SK-N-SH treated with all-trans-retinoic acid at 6 μM for 48 hours (cell line): ENCODE results near the gene ATP11A.

Source experiments
- ATAC-seq: fragments of 200-7000 bp; cut with Tn5 transposase; 3 replicates; pipeline ENCODE4 v1.9.1; 2020; ENCODE audit warnings: mild to moderate bottlenecking, moderate library complexity
- ARNTL ChIP-seq: fragments of 450-650 bp; formaldehyde crosslinking; IDR thresholded peaks from 2 replicates; pipeline ENCODE4 v1.5.0; 2020; ENCODE audit warnings: low read depth, mild to moderate bottlenecking, moderate library complexity, borderline replicate concordance
- BACH2 ChIP-seq: fragments of 250-450 bp; sonication (Bioruptor Pico); IDR thresholded peaks from 2 replicates; pipeline ENCODE4 v1.9.0; 2021; ENCODE audit warnings: mild to moderate bottlenecking, borderline replicate concordance
- CREB5 ChIP-seq: fragments of 250-450 bp; sonication (Bioruptor Pico); IDR thresholded peaks from 2 replicates; pipeline ENCODE4 v1.5.1; 2020; ENCODE audit warnings: low read depth, mild to moderate bottlenecking, moderate library complexity
- CSRNP3 ChIP-seq: fragments of 250-450 bp; sonication (Bioruptor Pico); IDR thresholded peaks from 2 replicates; pipeline ENCODE4 v1.5.1; 2021; ENCODE audit warnings: mild to moderate bottlenecking, moderate library complexity
- ESRRG ChIP-seq: fragments of 250-450 bp; sonication (Bioruptor Pico); IDR thresholded peaks from 2 replicates; pipeline ENCODE4 v1.6.1; 2021; ENCODE audit warnings: mild to moderate bottlenecking
- GLIS3 ChIP-seq: fragments of 250-450 bp; sonication (Bioruptor Pico); IDR thresholded peaks from 2 replicates; pipeline ENCODE4 v1.5.0; 2020; ENCODE audit warnings: mild to moderate bottlenecking, moderate library complexity
- PATZ1 ChIP-seq: fragments of 250-450 bp; sonication (Bioruptor Pico); IDR thresholded peaks from 2 replicates; pipeline ENCODE4 v1.8.0; 2020; ENCODE audit warnings: mild to moderate bottlenecking, moderate library complexity, borderline replicate concordance
- POU6F1 ChIP-seq: fragments of 250-450 bp; sonication (Bioruptor Pico); IDR thresholded peaks from 2 replicates; pipeline ENCODE4 v1.8.0; 2021; ENCODE audit warnings: low read depth, mild to moderate bottlenecking, moderate library complexity, borderline replicate concordance
- PPARA ChIP-seq: fragments of 250-450 bp; sonication (Bioruptor Pico); IDR thresholded peaks from 2 replicates; pipeline ENCODE4 v1.5.0; 2020; ENCODE audit warnings: mild to moderate bottlenecking, borderline replicate concordance
- SNAI2 ChIP-seq: fragments of 250-450 bp; sonication (Bioruptor Pico); IDR thresholded peaks from 2 replicates; pipeline ENCODE4 v1.5.0; 2020; ENCODE audit warnings: mild to moderate bottlenecking, moderate library complexity
- TCF4 ChIP-seq: fragments of 250-450 bp; sonication (Bioruptor Pico); IDR thresholded peaks from 2 replicates; pipeline ENCODE4 v1.8.0; 2021; ENCODE audit warnings: mild to moderate bottlenecking, moderate library complexity, borderline replicate concordance
- TOX ChIP-seq: fragments of 250-450 bp; sonication (Bioruptor Pico); IDR thresholded peaks from 2 replicates; pipeline ENCODE4 v1.8.0; 2021; ENCODE audit warnings: mild to moderate bottlenecking, moderate library complexity, borderline replicate concordance
- ZC3H10 ChIP-seq: fragments of 250-450 bp; sonication (Bioruptor Pico); IDR thresholded peaks from 2 replicates; pipeline ENCODE4 v1.5.1; 2021; ENCODE audit warnings: mild to moderate bottlenecking, moderate library complexity
- ZFP3 ChIP-seq: fragments of 250-450 bp; sonication (Bioruptor Pico); IDR thresholded peaks from 2 replicates; pipeline ENCODE4 v1.5.0; 2020; ENCODE audit warnings: mild to moderate bottlenecking, moderate library complexity
- ZFP30 ChIP-seq: fragments of 450-650 bp; formaldehyde crosslinking; IDR thresholded peaks from 2 replicates; pipeline ENCODE4 v1.5.0; 2022; ENCODE audit warnings: mild to moderate bottlenecking, moderate library complexity
- ZNF565 ChIP-seq: fragments of 450-650 bp; formaldehyde crosslinking; conservative IDR thresholded peaks from 2 replicates; pipeline ENCODE4 v1.5.0; 2020; ENCODE audit warnings: low read depth, mild to moderate bottlenecking, moderate library complexity
- ZNF70 ChIP-seq: fragments of 450-650 bp; formaldehyde crosslinking; IDR thresholded peaks from 2 replicates; pipeline ENCODE4 v1.5.0; 2020; ENCODE audit warnings: mild to moderate bottlenecking, moderate library complexity
- ZNF8 ChIP-seq: fragments of 450-650 bp; formaldehyde crosslinking; IDR thresholded peaks from 2 replicates; pipeline ENCODE4 v1.5.0; 2020; ENCODE audit warnings: mild to moderate bottlenecking, moderate library complexity

ATP11A gene

GRCh38 chr13:112772539-112772909 is 82.7 kb downstream of the ATP11A start:
- ATAC-seq, result no peak
- TF ChIP-seq PPARA (CRISPR knock-in tag) (no peak), TOX (CRISPR knock-in tag) (no peak), ZFP30 (no peak), ZNF565 (CRISPR knock-in tag) (no peak), CSRNP3 (CRISPR knock-in tag) (no peak), SNAI2 (CRISPR knock-in tag) (no peak), ZC3H10 (CRISPR knock-in tag) (no peak), ESRRG (CRISPR knock-in tag) (no peak), ZNF8 (CRISPR knock-in tag) (no peak)

- ATAC-seq, result no peak
- TF ChIP-seq CREB5 (no peak), GLIS3 (no peak), ESRRG (CRISPR knock-in tag) (no peak), TCF4 (CRISPR knock-in tag) (no peak), BACH2 (CRISPR knock-in tag) (no peak), ZFP3 (CRISPR knock-in tag) (no peak)
These were observed 83.1 kb downstream of the ATP11A start for GRCh38 chr13:112772929-112773328.

GRCh38 chr13:112773601-112774447 is 84.0 kb downstream of the ATP11A start:
- TF ChIP-seq ZNF565 (CRISPR knock-in tag) (no peak), POU6F1 (no peak), SNAI2 (CRISPR knock-in tag) (no peak), PATZ1 (CRISPR knock-in tag) (no peak), CREB5 (no peak), GLIS3 (no peak), ZNF70 (CRISPR knock-in tag) (no peak), ZFP30 (no peak), BACH2 (CRISPR knock-in tag) (no peak), ZNF8 (CRISPR knock-in tag) (no peak), PPARA (CRISPR knock-in tag) (no peak), ARNTL (no peak)
- ATAC-seq, result no peak

- no peak for ATAC-seq
- TF ChIP-seq ZNF70 (CRISPR knock-in tag) (no peak), ESRRG (CRISPR knock-in tag) (no peak), PATZ1 (CRISPR knock-in tag) (no peak), CSRNP3 (CRISPR knock-in tag) (no peak), GLIS3 (no peak), ZC3H10 (CRISPR knock-in tag) (no peak), TOX (CRISPR knock-in tag) (no peak)
These were observed 84.6 kb downstream of the ATP11A start for GRCh38 chr13:112774448-112774792.
